Left lobe of liver (tissue), 2 donors: Measurements from ENCODE around the gene C6orf136. TPM values are rescaled to one million over a fixed set of nuclear protein-coding genes. Genes with fewer than 3 reads are reported as not detected.
"Not testable (repeated sequence)": the region's sequence is repeated elsewhere in the genome, so short reads cannot be mapped to it uniquely, and the experiment has no call there.

Source experiments
- ATAC-seq: fragments of 200-7000 bp; cut with Tn5 transposase; one replicate; pipeline ENCODE4 v1.9.1; 2020; ENCODE audit warnings: mild to moderate bottlenecking, moderate library complexity
- DNase-seq: peaks from one replicate; pipeline ENCODE4 v3.0.0-alpha.2; 2020; ENCODE audit warnings: low spot score
- total RNA-seq: library from RNA; stranded (reverse); gene quantifications from one replicate; pipeline ENCODE4 v1.2.1, GENCODE V29; 2021
- donor health status: DM: no; HTN: no; CAD: no; lungs with moderate emphysema.
- donor health status: DM: no; HTN: yes; CAD: no.

The C6orf136 gene
- total RNA-seq, 1 donor from 2014 or later: 13.8 TPM

DNA sequence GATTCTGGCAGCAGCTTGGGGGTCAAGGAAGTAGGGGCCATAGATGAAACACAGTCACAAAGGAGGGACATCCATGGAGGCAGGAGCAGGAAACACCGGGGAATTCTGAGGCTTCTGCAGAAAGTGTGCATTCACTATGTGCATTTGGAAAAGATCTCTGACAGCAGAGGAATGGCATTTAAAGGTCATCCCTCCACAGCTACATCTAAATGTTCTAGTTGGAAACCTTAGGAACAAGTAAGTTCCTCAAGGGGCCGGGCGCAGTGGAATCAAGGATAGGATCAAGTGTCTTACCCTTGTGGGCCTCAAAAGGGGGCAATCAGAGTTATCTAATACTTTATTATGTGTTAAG, 8.8 kb downstream of the C6orf136 start:
- no peak for DNase-seq
- no peak for ATAC-seq

DNA sequence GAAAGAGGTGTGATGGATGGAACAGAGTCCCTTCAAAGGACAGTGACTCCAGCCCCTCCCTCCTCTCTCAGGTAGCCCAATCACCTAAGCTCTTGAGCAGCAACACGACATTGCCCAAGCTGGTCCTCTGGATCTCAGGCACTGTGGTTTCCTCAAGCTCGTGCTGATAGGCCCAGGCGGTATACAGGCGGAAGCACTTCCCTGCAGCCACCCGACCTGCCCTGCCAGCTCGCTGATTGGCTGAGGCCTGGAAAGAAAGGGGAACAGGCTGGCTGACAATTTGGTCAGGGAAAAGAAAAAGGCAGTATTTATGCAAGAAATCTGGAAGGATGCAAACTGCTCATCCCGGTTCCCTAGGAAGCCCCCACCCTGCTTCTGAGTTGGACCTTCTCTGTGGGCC, 9.6 kb downstream of the C6orf136 start:
- DNase-seq: no peak
- ATAC-seq: peak; percentile 22

DNA sequence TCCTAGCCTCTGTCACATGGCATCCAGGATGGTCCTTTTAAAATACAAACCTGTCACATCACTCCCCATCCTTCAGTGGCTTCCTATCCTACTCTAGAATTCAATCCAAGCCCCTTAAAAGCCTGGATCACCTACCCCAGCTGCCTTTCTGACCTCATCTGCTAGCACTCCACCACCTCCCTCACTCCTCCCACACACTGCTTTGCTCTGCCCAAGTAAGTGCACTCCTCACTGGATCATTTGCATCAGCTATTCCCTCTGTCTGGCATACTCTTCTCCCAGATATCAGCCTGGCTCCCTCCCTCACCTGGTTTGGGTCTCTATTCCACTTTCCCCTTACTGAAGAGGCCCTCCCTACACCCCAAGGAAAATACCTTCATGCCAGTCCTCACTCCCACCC, 10.5 kb downstream of the C6orf136 start:
- DNase-seq: no peak
- ATAC-seq: no peak

GRCh38 chr6:30657922-30658321, 11.0 kb downstream of the C6orf136 start:
- peak; percentile 49 for ATAC-seq
- DNase-seq: not testable (repeated sequence)

- no peak for ATAC-seq
- no peak for DNase-seq
Measured at GRCh38 chr6:30664994-30665767, 18.2 kb downstream of the C6orf136 start.

DNA sequence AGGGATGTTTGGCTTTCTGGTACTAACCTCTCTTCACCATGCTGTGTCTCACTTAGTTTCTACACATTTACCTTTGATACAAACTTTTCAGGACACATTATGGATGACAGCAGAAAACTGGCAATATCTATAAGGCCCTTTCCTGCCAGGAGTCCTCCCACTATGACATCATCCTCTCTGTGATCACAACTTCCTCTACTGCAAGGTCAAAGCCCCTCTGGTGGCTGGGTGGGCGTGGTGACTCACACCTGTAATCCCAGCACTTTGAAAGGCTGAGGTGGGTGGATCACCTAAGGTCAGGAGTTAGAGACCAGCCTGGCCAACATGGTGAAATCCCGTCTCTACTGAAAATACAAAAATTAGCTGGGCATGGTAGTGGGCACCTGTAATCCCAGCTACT, 19.4 kb downstream of the C6orf136 start:
- DNase-seq: not testable (repeated sequence)

DNA sequence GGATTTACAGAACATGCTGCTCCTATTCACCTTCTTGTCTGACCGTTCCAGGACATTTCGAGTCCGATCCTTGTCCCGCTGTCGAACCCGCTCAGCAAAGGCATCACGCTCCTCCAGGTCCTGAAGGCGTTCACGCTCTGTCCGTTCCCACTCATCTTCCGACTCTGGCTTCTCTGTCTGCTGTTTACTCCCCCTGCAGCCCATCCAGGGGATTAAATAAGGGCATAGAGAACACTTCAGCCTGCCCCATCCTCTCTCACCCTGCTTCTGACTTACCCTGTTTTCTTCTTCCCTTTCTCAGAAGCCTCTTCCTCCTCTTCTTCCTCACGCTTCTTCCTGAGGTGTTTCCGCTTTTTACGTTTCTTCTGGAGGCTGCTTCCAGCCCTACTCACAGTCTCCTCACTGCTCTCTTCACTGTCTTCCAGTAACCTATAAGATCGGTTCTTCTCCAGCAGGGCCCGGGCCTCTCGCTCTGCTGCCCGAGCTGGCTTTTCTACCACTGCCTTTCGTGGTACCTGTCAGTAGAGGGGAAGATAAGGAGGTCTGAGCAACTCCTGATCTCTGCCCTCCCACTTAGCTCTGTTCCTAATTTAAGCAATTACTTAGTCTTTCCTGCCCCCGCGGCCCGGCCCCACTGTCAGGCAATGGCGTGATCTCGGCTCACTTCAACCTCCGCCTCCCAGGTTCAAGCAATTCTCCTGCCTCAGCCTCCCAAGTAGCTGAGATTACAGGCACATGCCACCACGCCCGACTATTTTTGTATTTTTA, 24.0 kb downstream of the C6orf136 start:
- no peak for DNase-seq
- ATAC-seq: no peak

More for the DNA sequence above, 19.4 kb downstream of the C6orf136 start:
- not testable (repeated sequence) for ATAC-seq

- ATAC-seq (peak; percentile 87), DNase-seq (peak; percentile 96)
Measured at GRCh38 chr6:30672445-30673253, 25.7 kb downstream of the C6orf136 start, which contains the start of gene DHX16. Gene DHX16, minus strand, starts transcription at chr6:30673006. Its CDS starts 165 bp downstream, at chr6:30672841.

DNA sequence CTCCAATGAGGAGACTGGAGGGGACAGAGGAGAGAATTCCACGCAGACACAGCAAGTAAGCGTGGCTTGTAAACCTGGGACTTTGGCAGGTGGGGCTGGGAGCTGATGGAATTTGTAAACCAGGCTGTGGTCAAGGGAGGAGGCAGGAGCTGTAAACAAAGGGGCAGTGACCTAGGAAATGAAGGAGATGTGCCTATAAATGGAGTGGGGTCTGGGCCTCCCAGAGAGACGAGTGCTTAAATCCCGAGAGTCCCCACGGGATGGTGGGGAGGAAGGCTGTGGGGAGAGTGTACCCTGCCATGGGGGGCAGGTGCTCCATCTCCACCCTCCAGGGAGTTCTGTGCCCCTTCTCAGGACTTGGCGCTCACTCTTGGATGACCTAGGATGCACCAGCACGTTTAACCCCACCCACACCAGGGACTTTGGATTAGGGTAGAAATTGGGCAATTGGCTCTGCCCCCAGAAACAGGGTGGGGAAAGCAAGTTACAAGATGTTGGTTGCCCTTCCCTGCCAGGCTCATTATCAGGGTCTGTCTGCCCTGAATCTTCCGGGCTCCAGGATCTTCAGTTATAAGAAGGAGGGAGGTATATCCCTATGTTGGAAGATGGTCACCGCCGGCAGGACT, 29.8 kb downstream of the C6orf136 start:
- ATAC-seq (peak; percentile 33), DNase-seq (peak; percentile 83)

- ATAC-seq (peak; percentile 88), DNase-seq (peak; percentile 93)
Measured at GRCh38 chr6:30678964-30679726, 32.2 kb downstream of the C6orf136 start.

DNA sequence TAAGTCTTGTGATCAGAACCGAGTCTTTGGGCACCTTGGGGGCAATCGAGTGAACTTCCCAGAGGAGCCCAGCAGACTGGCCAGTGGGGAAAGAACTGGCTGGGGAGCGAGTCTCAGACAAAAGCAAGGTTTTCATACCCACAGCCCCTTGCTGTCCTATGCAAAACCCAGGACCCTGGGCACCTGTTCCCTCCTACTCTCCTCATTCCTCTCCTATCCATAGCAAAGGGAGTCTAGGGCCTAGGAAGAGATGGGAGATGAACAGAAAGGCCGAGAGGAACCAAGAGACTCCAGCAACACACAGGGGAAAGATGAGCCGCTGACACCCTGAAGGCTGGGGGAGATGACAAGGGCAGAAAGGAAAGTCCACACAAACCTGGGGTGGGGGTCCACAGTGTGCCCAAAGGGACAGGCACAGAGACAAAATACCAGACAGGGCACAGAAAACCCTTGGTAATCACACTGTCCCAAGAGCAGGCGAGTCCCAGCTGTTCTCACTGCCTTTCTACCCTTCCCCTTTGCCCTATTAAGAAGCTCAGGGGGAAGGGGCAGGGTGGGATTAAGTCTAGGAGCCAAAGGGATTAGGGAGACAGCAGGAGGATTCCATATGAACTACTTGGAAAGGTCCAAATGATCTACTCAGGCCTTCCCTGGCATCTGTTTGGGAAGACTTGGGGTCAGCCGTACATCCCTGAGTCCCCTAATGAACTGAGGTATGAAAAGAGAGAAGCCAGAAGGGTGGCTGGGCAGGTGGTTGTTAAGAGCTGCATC, 33.0 kb downstream of the C6orf136 start:
- ATAC-seq (no peak), DNase-seq (no peak)

- DNase-seq: no peak
- ATAC-seq: no peak
Measured at GRCh38 chr6:30681766-30682142, 34.8 kb downstream of the C6orf136 start.

DNA sequence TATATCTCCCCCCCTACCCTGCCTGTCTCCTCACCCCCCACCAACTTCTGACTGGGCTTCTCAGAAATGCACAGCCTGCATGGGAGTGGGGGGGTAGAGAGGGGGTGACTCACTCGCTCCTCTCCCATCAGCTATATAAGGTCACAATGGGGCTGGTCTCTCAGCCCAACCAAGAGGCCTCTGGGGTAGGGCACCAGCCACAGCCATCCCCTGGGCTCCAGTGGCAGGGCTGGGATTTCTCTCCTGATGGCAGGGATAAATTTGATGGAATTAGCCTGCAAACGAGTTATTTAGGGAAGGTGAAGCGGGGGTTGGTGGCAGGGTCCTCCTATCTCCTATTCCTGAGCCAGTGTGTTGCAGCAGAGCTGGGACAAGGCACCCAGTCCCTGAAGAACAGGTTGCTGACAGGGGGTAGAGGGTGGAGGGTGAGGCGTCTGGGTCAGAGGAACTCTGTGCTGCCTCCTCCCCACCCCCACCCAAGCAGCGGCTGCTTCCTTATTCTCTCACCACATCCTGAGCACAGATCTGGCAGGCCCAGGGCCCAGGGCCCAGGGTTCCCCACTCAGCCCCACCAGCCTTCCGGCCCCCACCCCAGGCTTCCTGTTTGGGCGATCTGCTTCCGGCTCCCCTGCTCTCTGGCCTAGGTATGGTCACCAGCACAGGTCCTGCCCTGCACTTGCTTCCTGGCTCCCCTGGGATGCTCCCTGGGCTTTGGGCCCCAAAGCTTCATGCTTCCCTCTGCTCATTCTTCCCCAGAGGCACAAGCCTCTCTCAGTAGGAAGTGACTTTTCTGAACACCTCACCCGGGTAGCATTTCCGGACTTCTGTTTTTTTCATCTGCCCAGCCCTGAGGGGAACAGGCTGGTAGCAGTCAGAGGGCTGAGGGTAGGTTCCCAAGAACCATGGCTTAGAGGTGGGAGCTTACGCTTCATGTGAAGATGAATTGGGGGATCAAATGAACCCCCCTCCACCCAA, 35.5 kb downstream of the C6orf136 start:
- DNase-seq (peak; percentile 73), ATAC-seq (no peak)

DNA sequence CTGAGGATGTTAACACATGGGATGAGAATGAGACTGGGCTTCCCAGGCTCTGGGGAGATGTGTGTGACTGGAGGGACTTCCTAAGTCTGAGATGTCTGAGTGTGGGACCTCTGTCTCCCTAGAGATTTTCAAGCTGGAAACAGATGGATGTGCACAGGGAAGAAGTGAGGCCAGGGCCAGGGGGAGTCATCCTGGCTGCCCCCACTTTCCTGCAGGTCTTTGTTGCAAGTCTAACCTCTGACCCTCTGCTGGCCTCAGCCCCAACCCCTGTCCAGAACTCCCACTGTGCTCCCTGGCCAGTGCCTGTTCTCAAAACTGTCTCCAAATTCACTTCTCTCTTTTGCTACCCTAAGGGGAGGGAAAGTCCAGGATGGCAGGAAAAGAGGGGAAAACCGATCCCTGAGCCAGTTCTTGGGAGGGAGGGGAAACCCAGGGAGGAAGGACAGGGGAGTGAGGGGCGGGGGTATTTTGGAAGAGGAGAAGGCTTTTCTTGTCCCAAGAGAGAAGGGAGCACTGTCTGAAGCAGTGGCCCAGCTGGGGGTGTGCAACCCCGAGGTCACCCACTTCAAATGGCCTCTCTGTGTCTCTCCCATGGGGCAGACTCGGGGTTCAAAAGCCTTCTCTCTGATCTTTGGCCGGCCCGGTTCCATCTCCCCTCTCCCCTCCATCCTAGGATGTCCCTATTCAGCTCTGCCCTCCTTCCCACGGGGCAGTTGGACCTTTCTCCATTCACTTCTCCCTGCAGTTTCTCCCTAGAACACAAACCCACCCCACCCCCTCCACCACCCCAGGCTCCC, 36.4 kb downstream of the C6orf136 start:
- DNase-seq (no peak), ATAC-seq (no peak)

DNA sequence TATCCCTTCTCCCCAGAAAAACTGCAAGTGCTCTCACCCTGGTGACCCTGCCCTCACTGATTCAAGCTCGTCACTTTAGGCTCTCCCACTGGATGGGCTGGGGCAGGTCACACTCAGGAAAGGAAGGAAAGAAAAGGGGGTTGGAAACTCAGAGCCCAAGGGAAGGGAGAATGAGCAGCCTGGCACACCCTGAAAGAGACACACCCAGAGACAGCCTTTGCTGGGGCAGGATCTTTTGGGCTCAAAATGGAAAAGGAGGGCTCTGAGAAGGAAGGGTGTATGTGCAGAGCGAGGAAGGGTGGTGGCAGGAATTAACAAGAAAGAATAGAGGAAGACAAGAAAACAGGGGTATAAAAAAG, 37.0 kb downstream of the C6orf136 start:
- no peak for DNase-seq
- ATAC-seq: no peak

DNA sequence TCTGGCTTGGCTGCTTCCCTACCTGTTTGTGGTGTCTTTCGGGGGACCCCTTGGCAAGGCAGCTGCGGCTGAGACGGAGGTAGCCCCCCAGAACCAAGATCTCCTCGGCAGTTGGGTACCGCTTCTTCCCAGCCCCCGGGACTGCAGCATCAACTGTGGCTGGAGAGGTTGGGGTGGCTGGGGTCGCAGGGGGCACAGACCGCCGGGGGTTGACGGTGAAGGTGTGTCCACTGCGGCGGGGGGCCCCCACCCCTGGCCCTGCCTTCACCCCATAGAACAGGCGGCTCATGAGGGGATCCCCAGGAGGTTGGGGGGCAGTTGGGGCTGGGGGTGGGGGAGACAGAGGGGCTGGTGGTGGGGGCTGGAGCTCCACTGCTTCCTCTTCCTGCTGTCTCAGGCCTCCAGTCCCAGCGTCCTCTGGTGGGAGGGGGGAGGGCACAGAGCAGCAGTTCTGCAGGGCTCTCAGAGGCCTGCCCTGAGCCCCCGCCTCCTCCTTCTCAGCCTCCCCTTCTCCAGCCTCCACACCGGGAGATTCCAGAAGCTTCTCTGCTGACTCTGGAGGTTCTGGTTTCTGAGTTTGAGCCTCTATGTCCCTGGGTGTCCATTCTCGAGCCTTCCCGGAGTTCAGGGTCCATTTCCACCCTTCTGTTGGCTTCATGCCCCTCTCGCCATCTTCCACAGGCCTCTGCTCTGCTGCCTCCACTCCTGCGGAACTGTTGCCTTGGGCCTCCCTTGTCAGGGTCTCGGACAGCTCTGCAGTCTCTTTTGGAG, 37.6 kb downstream of the C6orf136 start:
- ATAC-seq: no peak
- peak; percentile 58 for DNase-seq
